MM.1S (cell line): ENCODE measurements around the gene ARL6IP6.
A peak's percentile ranks its signal among the peaks of the same experiment; 100 is the strongest.
"Not testable (repeated sequence)": the region's sequence is repeated elsewhere in the genome, so short reads cannot be mapped to it uniquely, and the experiment has no call there.

ENCODE experiments used
- DNase-seq: peaks from one replicate; pipeline ENCODE4 v3.0.0-alpha.2; 2015
- H2AFZ ChIP-seq: fragments of 300-600 bp; sonication (generic); 2 replicates; pipeline ENCODE4 v1.6.0; 2016; ENCODE audit warnings: antibody characterized with exemption, low read length
- H3F3A ChIP-seq: fragments of 300-600 bp; sonication (generic); 2 replicates; pipeline ENCODE4 v1.6.1; 2016; ENCODE audit warnings: mild to moderate bottlenecking, antibody characterized with exemption, low read length, moderate library complexity, mixed read lengths; ENCODE audit not compliant: insufficient read depth
- H3K27ac ChIP-seq: fragments of 300-600 bp; sonication (generic); 2 replicates; pipeline ENCODE4 v1.5.1; 2016; ENCODE audit warnings: mild to moderate bottlenecking, low read length
- H3K27me3 ChIP-seq: fragments of 300-600 bp; sonication (generic); replicated peaks from 2 replicates; pipeline ENCODE4 v1.6.0; 2016; ENCODE audit warnings: low read length; ENCODE audit not compliant: insufficient read depth
- H3K36me3 ChIP-seq: fragments of 300-600 bp; sonication (generic); replicated peaks from 2 replicates; pipeline ENCODE4 v1.6.1; 2016; ENCODE audit warnings: mild to moderate bottlenecking, low read length, mixed read lengths; ENCODE audit not compliant: insufficient read depth
- H3K4me1 ChIP-seq: fragments of 300-600 bp; sonication (generic); 2 replicates; pipeline ENCODE4 v1.6.1; 2016; ENCODE audit warnings: low read length, mixed read lengths
- H3K4me2 ChIP-seq: fragments of 300-600 bp; sonication (generic); 2 replicates; pipeline ENCODE4 v1.6.0; 2016; ENCODE audit warnings: low read depth, low read length
- H3K4me3 ChIP-seq: fragments of 300-600 bp; sonication (generic); 2 replicates; pipeline ENCODE4 v1.5.1; 2016; ENCODE audit warnings: low read length, mixed read lengths
- H3K79me2 ChIP-seq: fragments of 300-600 bp; sonication (generic); 2 replicates; pipeline ENCODE4 v1.6.1; 2016; ENCODE audit warnings: mixed run types, low read length, mixed read lengths
- H3K9ac ChIP-seq: fragments of 300-600 bp; sonication (generic); 2 replicates; pipeline ENCODE4 v1.6.1; 2016; ENCODE audit warnings: low read length, mixed read lengths
- H3K9me2 ChIP-seq: fragments of 300-600 bp; sonication (generic); replicated peaks from 2 replicates; pipeline ENCODE4 v1.6.1; 2016; ENCODE audit warnings: mild to moderate bottlenecking, low read length, mixed read lengths; ENCODE audit not compliant: insufficient read depth
- H3K9me3 ChIP-seq: fragments of 300-600 bp; sonication (generic); replicated peaks from 2 replicates; pipeline ENCODE4 v1.6.1; 2016; ENCODE audit warnings: mild to moderate bottlenecking, low read length, mixed read lengths; ENCODE audit not compliant: insufficient read depth
- H4K20me1 ChIP-seq: fragments of 300-600 bp; sonication (generic); 2 replicates; pipeline ENCODE4 v1.6.1; 2016; ENCODE audit warnings: mild to moderate bottlenecking, low read length, moderate library complexity, mixed read lengths; ENCODE audit not compliant: insufficient read depth
- CTCF ChIP-seq: fragments of 300-600 bp; sonication (generic); IDR thresholded peaks from 2 replicates; pipeline ENCODE4 v1.5.1; 2016; ENCODE audit warnings: antibody characterized with exemption, low read length, mixed read lengths
- EZH2 ChIP-seq: fragments of 300-600 bp; sonication (generic); optimal IDR thresholded peaks from 2 replicates; pipeline ENCODE3; 2017; ENCODE audit warnings: low read depth, mild to moderate bottlenecking, antibody characterized with exemption, low read length, mixed read lengths
- EZH2phosphoT487 ChIP-seq: fragments of 300-600 bp; sonication (generic); IDR thresholded peaks from 2 replicates; pipeline ENCODE4 v1.6.1; 2018; ENCODE audit warnings: antibody characterized with exemption, low read length

The ARL6IP6 gene

GRCh38 chr2:152738438-152738837 is 20.0 kb downstream of the ARL6IP6 start:
- H3K27ac ChIP-seq: no peak overlapping the region
- DNase-seq: no peak
- no peak overlapping the region for H3K4me3 ChIP-seq
- H3K79me2 ChIP-seq: no peaks in the 10 kb centered on the region
- no peaks in the 10 kb centered on the region for H4K20me1 ChIP-seq
- no peak overlapping the region for H2AFZ ChIP-seq
- H3K4me1 ChIP-seq: no peaks in the 10 kb centered on the region
- TF ChIP-seq CTCF: no peak
- TF ChIP-seq EZH2phosphoT487: no peak
- no peak for TF ChIP-seq EZH2
- no peaks in the 10 kb centered on the region for H3K27me3 ChIP-seq
- no peaks in the 10 kb centered on the region for H3K9me2 ChIP-seq
- H3F3A ChIP-seq: no peaks in the 10 kb centered on the region
- no peaks in the 10 kb centered on the region for H3K9me3 ChIP-seq
- H3K36me3 ChIP-seq: no peaks in the 10 kb centered on the region; the same call in 1 of the 2 replicates
- H3K4me2 ChIP-seq: no peak overlapping the region
- no peak overlapping the region for H3K9ac ChIP-seq

GRCh38 chr2:152739705-152740104 is 21.3 kb downstream of the ARL6IP6 start:
- H3K9me3 ChIP-seq, H3K79me2 ChIP-seq, H3K4me1 ChIP-seq, H3F3A ChIP-seq, H3K9ac ChIP-seq, H3K4me2 ChIP-seq, H3K27me3 ChIP-seq, H3K27ac ChIP-seq, DNase-seq, H4K20me1 ChIP-seq, H3K36me3 ChIP-seq, H3K4me3 ChIP-seq, H2AFZ ChIP-seq, H3K9me2 ChIP-seq: not testable (repeated sequence)

DNA sequence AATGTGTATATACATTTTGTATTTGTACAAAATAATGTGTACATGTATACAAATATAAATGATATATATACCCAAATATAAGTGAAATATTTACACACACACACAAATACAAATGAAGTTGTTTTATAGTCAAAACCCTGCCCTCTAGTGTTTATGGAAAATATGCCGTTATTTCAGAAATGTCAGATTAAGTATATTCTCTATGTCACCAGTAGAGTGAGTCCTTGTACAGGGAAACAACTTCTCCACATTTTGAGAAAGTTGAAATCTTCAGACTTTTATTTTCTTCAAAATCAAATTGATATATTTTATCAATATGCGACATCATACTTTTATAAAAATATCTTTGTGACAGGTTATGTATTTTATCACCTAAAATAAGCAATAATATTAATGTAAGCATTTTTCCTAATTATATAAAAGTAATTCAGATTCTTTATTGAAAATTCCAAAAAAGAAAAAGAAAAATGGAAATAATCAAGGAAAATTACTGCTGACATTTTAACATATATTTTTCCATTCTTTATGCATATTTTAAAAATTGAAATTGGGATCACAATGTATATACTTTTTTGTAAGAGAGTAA is 22.4 kb downstream of the ARL6IP6 start:
- Histone ChIP-seq H3K4me2 (no peak overlapping the region), H3K79me2 (no peaks in the 10 kb centered on the region), H3K27ac (no peak overlapping the region), H3K4me3 (no peak overlapping the region), H2AFZ (no peak overlapping the region), H3K4me1 (no peaks in the 10 kb centered on the region), H3K9me3 (no peaks in the 10 kb centered on the region), H3K9me2 (no peaks in the 10 kb centered on the region), H3K9ac (no peak overlapping the region), H3K27me3 (no peaks in the 10 kb centered on the region), H3K36me3 (no peaks in the 10 kb centered on the region; the same call in 1 of the 2 replicates), H4K20me1 (no peaks in the 10 kb centered on the region), H3F3A (no peaks in the 10 kb centered on the region)
- peak; percentile 86 for TF ChIP-seq CTCF
- TF ChIP-seq EZH2phosphoT487: no peak
- DNase-seq: peak; percentile 73

DNA sequence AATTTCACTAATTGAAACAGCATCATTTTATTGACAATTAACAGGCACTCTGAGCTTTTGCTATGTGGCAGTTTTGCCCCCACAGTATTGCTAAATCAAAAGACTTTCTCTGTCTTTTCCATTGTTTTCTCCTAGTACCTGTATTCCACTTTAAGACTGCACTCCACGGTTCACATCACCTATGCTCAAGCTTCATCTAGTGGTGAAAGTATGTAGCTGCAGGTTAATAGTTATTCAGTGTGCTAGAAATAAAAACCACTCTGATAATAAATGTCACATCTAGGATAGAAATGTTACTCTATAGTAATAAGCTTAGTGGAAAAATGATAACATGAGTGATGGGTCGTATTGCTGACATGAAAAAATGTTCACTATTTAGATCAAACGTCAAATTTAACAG is 24.6 kb downstream of the ARL6IP6 start:
- no peak overlapping the region for H3K4me3 ChIP-seq
- H4K20me1 ChIP-seq: no peaks in the 10 kb centered on the region
- no peaks in the 10 kb centered on the region for H3K9me3 ChIP-seq
- DNase-seq: peak; percentile 32
- H3K9ac ChIP-seq: no peak overlapping the region
- H3K79me2 ChIP-seq: no peaks in the 10 kb centered on the region
- no peaks in the 10 kb centered on the region for H3K36me3 ChIP-seq
- H2AFZ ChIP-seq: no peak overlapping the region
- H3K9me2 ChIP-seq: no peaks in the 10 kb centered on the region
- no peak overlapping the region for H3K27ac ChIP-seq
- no peaks in the 10 kb centered on the region for H3K27me3 ChIP-seq
- no peaks in the 10 kb centered on the region for H3K4me1 ChIP-seq
- no peak overlapping the region for H3K4me2 ChIP-seq
- no peaks in the 10 kb centered on the region for H3F3A ChIP-seq
- no peak for TF ChIP-seq EZH2
- peak; percentile 61 for TF ChIP-seq CTCF

- H3K36me3 ChIP-seq: not testable (repeated sequence)
Observed at GRCh38 chr2:152747751-152748150, 29.3 kb downstream of the ARL6IP6 start.

More at GRCh38 chr2:152747751-152748150, 29.3 kb downstream of the ARL6IP6 start:
- H3K79me2 ChIP-seq, H3K9me2 ChIP-seq, H3K27me3 ChIP-seq, H3K4me1 ChIP-seq, H3F3A ChIP-seq, H4K20me1 ChIP-seq, DNase-seq, H3K9me3 ChIP-seq, H3K9ac ChIP-seq, H3K4me3 ChIP-seq, H3K27ac ChIP-seq, H3K4me2 ChIP-seq, H2AFZ ChIP-seq: not testable (repeated sequence)
